Nephron progenitor cell (in vitro differentiated cells): ENCODE results near the gene ANKRD11.

Experiments
- DNase-seq: peaks from one replicate; pipeline ENCODE4 v3.0.0; 2021
- H3K27ac Mint-ChIP-seq: 2 replicates; pipeline ENCODE4 v1.8.0; 2021; ENCODE audit warnings: mild to moderate bottlenecking, moderate library complexity, mixed read lengths
- H3K27me3 Mint-ChIP-seq: 2 replicates; pipeline ENCODE4 v1.8.0; 2021; ENCODE audit warnings: mild to moderate bottlenecking, low read depth, mixed read lengths; ENCODE audit not compliant: poor library complexity
- H3K36me3 Mint-ChIP-seq: 2 replicates; pipeline ENCODE4 v1.8.0; 2021; ENCODE audit warnings: low read depth, mixed read lengths
- H3K4me1 Mint-ChIP-seq: 2 replicates; pipeline ENCODE4 v1.8.0; 2021; ENCODE audit warnings: mixed read lengths
- H3K4me3 Mint-ChIP-seq: 2 replicates; pipeline ENCODE4 v1.8.0; 2021; ENCODE audit warnings: mild to moderate bottlenecking, moderate library complexity, mixed read lengths
- H3K9me3 Mint-ChIP-seq: 2 replicates; pipeline ENCODE4 v1.8.0; 2021; ENCODE audit warnings: mild to moderate bottlenecking, moderate library complexity, mixed read lengths
- TF ChIP-seq, protein P1 (sequence below): fragments of 200-600 bp; sonication (generic); IDR thresholded peaks from 2 replicates; pipeline ENCODE4 v1.5.0; 2021; ENCODE audit warnings: antibody characterized with exemption

ANKRD11 gene

GRCh38 chr16:89317729-89318429 lies 172.5 kb downstream of the ANKRD11 start:
- H3K4me1 Mint-ChIP-seq: peaks cover 95% of the 10 kb centered on the region
- no peak overlapping the region for H3K4me3 Mint-ChIP-seq
- peaks cover 8% of the 10 kb centered on the region for H3K36me3 Mint-ChIP-seq
- H3K9me3 Mint-ChIP-seq: no peaks in the 10 kb centered on the region
- peak overlapping the region; percentile 47 for H3K27ac Mint-ChIP-seq
- DNase-seq: no peak
- TF ChIP-seq, protein P1, sequence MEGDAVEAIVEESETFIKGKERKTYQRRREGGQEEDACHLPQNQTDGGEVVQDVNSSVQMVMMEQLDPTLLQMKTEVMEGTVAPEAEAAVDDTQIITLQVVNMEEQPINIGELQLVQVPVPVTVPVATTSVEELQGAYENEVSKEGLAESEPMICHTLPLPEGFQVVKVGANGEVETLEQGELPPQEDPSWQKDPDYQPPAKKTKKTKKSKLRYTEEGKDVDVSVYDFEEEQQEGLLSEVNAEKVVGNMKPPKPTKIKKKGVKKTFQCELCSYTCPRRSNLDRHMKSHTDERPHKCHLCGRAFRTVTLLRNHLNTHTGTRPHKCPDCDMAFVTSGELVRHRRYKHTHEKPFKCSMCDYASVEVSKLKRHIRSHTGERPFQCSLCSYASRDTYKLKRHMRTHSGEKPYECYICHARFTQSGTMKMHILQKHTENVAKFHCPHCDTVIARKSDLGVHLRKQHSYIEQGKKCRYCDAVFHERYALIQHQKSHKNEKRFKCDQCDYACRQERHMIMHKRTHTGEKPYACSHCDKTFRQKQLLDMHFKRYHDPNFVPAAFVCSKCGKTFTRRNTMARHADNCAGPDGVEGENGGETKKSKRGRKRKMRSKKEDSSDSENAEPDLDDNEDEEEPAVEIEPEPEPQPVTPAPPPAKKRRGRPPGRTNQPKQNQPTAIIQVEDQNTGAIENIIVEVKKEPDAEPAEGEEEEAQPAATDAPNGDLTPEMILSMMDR: no peak
- peaks cover 3% of the 10 kb centered on the region for H3K27me3 Mint-ChIP-seq

DNA sequence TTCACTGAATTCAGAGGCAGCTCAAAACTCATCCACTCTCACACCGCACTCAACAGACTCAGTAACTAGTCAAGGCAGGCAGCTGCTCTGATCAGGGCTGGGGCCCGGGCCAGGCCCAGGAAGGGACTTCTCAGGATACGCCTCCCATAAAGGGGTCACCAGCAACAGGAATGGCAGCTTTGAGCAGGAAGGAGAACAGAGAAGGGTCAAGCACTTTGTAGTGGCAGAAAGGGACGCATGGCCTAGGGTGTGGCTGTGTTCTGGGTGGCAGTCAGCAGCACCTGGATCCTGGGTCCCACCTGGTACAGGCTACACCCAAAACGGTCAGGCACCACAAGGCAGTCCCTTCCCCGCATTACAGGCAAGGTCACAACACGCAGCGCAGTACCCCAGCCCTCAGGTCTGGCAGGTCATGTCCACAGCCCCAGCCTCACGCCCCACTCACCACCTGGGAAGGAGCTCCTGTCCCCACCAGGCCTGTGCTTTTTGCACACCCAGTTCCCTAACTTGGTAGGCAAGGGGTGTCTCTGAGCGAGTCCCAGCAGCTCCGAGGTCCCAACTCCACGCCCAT lies 173.2 kb downstream of the ANKRD11 start:
- no peak for DNase-seq
- Mint-ChIP-seq H3K4me3 (no peak overlapping the region), H3K27me3 (peaks cover 3% of the 10 kb centered on the region), H3K4me1 (peaks cover 88% of the 10 kb centered on the region), H3K27ac (peak overlapping the region; percentile 47), H3K36me3 (peaks cover 15% of the 10 kb centered on the region), H3K9me3 (no peaks in the 10 kb centered on the region)
- TF ChIP-seq, protein P1: no peak

GRCh38 chr16:89316701-89317100 lies 173.7 kb downstream of the ANKRD11 start:
- TF ChIP-seq, protein P1: no peak
- Mint-ChIP-seq H3K27ac (peak overlapping the region; percentile 88), H3K36me3 (peaks cover 19% of the 10 kb centered on the region), H3K4me3 (no peak overlapping the region), H3K4me1 (peaks cover 84% of the 10 kb centered on the region), H3K27me3 (peaks cover 6% of the 10 kb centered on the region), H3K9me3 (no peaks in the 10 kb centered on the region)
- DNase-seq: no peak

- Mint-ChIP-seq H3K4me3 (no peak overlapping the region), H3K27ac (peak overlapping the region; percentile 88), H3K27me3 (peaks cover 6% of the 10 kb centered on the region), H3K36me3 (peaks cover 25% of the 10 kb centered on the region), H3K4me1 (peaks cover 76% of the 10 kb centered on the region), H3K9me3 (no peaks in the 10 kb centered on the region)
- no peak for DNase-seq
- TF ChIP-seq, protein P1: no peak
Measured at GRCh38 chr16:89315791-89316581, 174.4 kb downstream of the ANKRD11 start.

DNA sequence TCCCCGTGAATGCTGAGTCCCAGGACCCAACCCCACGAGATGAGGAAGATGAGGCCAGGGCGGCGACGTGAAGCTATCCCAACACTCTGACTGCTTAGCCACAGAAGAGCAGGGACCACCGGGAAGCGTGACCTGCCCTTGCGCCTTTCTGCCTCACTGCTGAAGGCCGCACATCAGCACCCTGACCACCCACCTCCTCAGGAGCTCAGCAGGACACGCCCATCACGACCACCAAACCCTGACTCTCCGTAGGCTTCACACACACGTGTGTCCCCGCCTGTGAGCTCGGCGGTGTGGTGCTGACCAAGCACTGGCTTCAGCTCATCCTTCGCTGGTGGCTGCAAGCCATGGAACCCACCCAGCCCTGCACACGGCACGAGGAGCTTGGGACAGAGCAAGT lies 175.1 kb downstream of the ANKRD11 start:
- H3K4me3 Mint-ChIP-seq: no peak overlapping the region
- H3K27me3 Mint-ChIP-seq: peaks cover 6% of the 10 kb centered on the region
- H3K4me1 Mint-ChIP-seq: peaks cover 69% of the 10 kb centered on the region
- H3K9me3 Mint-ChIP-seq: no peaks in the 10 kb centered on the region
- DNase-seq: no peak
- H3K36me3 Mint-ChIP-seq: peaks cover 31% of the 10 kb centered on the region
- TF ChIP-seq, protein P1: no peak
- peak overlapping the region; percentile 71 for H3K27ac Mint-ChIP-seq
